ENCODE data around the gene GBP7.
A peak's percentile ranks its signal among the peaks of the same experiment; 100 is the strongest.

The GBP7 gene

GRCh38 chr1:89201106-89201794, 25.4 kb upstream of the GBP7 start:
- H3K4me3 ChIP-seq (ENCODE audit: insufficient read depth in 1 of 2, low read depth in 1 of 2, low read length in 2 of 2): no peak overlapping the region
- H2BK5ac ChIP-seq (ENCODE audit: low read depth, low read length, poor library complexity, severe bottlenecking): no peak overlapping the region
- no peak overlapping the region for H3K9ac ChIP-seq (ENCODE audit: low read length)
- no peak overlapping the region for H2BK15ac ChIP-seq (ENCODE audit: low read depth, poor library complexity, severe bottlenecking)
- no peak for DNase-seq
- H3K36me3 ChIP-seq (ENCODE audit: control insufficient read depth in 1 of 2, insufficient read depth in 2 of 2, low read depth in 1 of 2, low read length in 2 of 2): no peaks in the 10 kb centered on the region
- H4K8ac ChIP-seq (ENCODE audit: low read length): no peak overlapping the region
- H3K23ac ChIP-seq (ENCODE audit: low read length in 2 of 2): no peak overlapping the region
- H3K4me1 ChIP-seq (ENCODE audit: control insufficient read depth, insufficient read depth, low read depth, low read length): no peaks in the 10 kb centered on the region
- no peak overlapping the region for H3K18ac ChIP-seq (ENCODE audit: low read depth in 1 of 2, low read length in 2 of 2)
- H2AFZ ChIP-seq (ENCODE audit: low read depth, low read length): no peak overlapping the region
- no peak overlapping the region for H2BK12ac ChIP-seq (ENCODE audit: low read length in 2 of 2)
- WGBS: 80% methylated on average over 1 of the region's 4 CpGs
- H3K9me3 ChIP-seq (ENCODE audit: control insufficient read depth, low read length): peaks cover 7% of the 10 kb centered on the region
- H3K79me1 ChIP-seq (replicated peaks; ENCODE audit: low read length, poor library complexity, severe bottlenecking): no peaks in the 10 kb centered on the region
- no peak overlapping the region for H3K27ac ChIP-seq (ENCODE audit: low read length, poor library complexity, severe bottlenecking)
- H3K27me3 ChIP-seq (ENCODE audit: control insufficient read depth in 1 of 2, insufficient read depth in 1 of 2, low read length in 2 of 2): no peaks in the 10 kb centered on the region
- H3K4me2 ChIP-seq (ENCODE audit: low read length, poor library complexity, severe bottlenecking): no peak overlapping the region
- no peak overlapping the region for H3K14ac ChIP-seq (ENCODE audit: low read length in 2 of 2)
- no peak overlapping the region for H3K4ac ChIP-seq (ENCODE audit: low read depth in 1 of 2, low read length in 2 of 2)
- no peak overlapping the region for H2BK120ac ChIP-seq (ENCODE audit: low read depth, low read length)
- H2AK5ac ChIP-seq (ENCODE audit: low read length, severe bottlenecking): no peak overlapping the region
- no peak overlapping the region for H4K91ac ChIP-seq (ENCODE audit: low read length)

- H2BK120ac ChIP-seq (ENCODE audit: low read depth, low read length): no peak overlapping the region
- no peak overlapping the region for H2BK12ac ChIP-seq (ENCODE audit: low read length in 2 of 2)
- H4K91ac ChIP-seq (ENCODE audit: low read length): no peak overlapping the region
- no peak overlapping the region for H3K23ac ChIP-seq (ENCODE audit: low read length in 2 of 2)
- H3K36me3 ChIP-seq (ENCODE audit: control insufficient read depth in 1 of 2, insufficient read depth in 2 of 2, low read depth in 1 of 2, low read length in 2 of 2): no peaks in the 10 kb centered on the region
- H3K4me2 ChIP-seq (ENCODE audit: low read length, poor library complexity, severe bottlenecking): no peak overlapping the region
- H2AFZ ChIP-seq (ENCODE audit: low read depth, low read length): no peak overlapping the region
- no peak overlapping the region for H2AK5ac ChIP-seq (ENCODE audit: low read length, severe bottlenecking)
- no peak overlapping the region for H2BK15ac ChIP-seq (ENCODE audit: low read depth, poor library complexity, severe bottlenecking)
- H3K79me1 ChIP-seq (replicated peaks; ENCODE audit: low read length, poor library complexity, severe bottlenecking): no peaks in the 10 kb centered on the region
- DNase-seq: no peak
- no peak overlapping the region for H2BK5ac ChIP-seq (ENCODE audit: low read depth, low read length, poor library complexity, severe bottlenecking)
- 29% methylated on average over 2 of the region's 2 CpGs for WGBS
- H3K27ac ChIP-seq (ENCODE audit: low read length, poor library complexity, severe bottlenecking): no peak overlapping the region
- no peaks in the 10 kb centered on the region for H3K27me3 ChIP-seq (ENCODE audit: control insufficient read depth in 1 of 2, insufficient read depth in 1 of 2, low read length in 2 of 2)
- no peak overlapping the region for H4K8ac ChIP-seq (ENCODE audit: low read length)
- no peak overlapping the region for H3K9ac ChIP-seq (ENCODE audit: low read length)
- no peaks in the 10 kb centered on the region for H3K4me1 ChIP-seq (ENCODE audit: control insufficient read depth, insufficient read depth, low read depth, low read length)
- H3K4ac ChIP-seq (ENCODE audit: low read depth in 1 of 2, low read length in 2 of 2): no peak overlapping the region
- no peak overlapping the region for H3K18ac ChIP-seq (ENCODE audit: low read depth in 1 of 2, low read length in 2 of 2)
- H3K9me3 ChIP-seq (ENCODE audit: control insufficient read depth, low read length): peaks cover 7% of the 10 kb centered on the region
- H3K14ac ChIP-seq (ENCODE audit: low read length in 2 of 2): no peak overlapping the region
- H3K4me3 ChIP-seq (ENCODE audit: insufficient read depth in 1 of 2, low read depth in 1 of 2, low read length in 2 of 2): no peak overlapping the region
These were observed 24.9 kb upstream of the GBP7 start for GRCh38 chr1:89200663-89201062.

- Histone ChIP-seq H3K18ac (ENCODE audit: low read depth in 1 of 2, low read length in 2 of 2) (no peak overlapping the region), H2AFZ (ENCODE audit: low read depth, low read length) (no peak overlapping the region), H2AK5ac (ENCODE audit: low read length, severe bottlenecking) (no peak overlapping the region), H3K79me1 (replicated peaks; ENCODE audit: low read length, poor library complexity, severe bottlenecking) (no peaks in the 10 kb centered on the region), H3K4ac (ENCODE audit: low read depth in 1 of 2, low read length in 2 of 2) (no peak overlapping the region), H3K27ac (ENCODE audit: low read length, poor library complexity, severe bottlenecking) (no peak overlapping the region), H3K14ac (ENCODE audit: low read length in 2 of 2) (no peak overlapping the region), H3K27me3 (ENCODE audit: control insufficient read depth in 1 of 2, insufficient read depth in 1 of 2, low read length in 2 of 2) (no peaks in the 10 kb centered on the region), H2BK15ac (ENCODE audit: low read depth, poor library complexity, severe bottlenecking) (no peak overlapping the region), H3K4me2 (ENCODE audit: low read length, poor library complexity, severe bottlenecking) (no peak overlapping the region), H2BK120ac (ENCODE audit: low read depth, low read length) (no peak overlapping the region), H2BK12ac (ENCODE audit: low read length in 2 of 2) (no peak overlapping the region), H3K36me3 (ENCODE audit: control insufficient read depth in 1 of 2, insufficient read depth in 2 of 2, low read depth in 1 of 2, low read length in 2 of 2) (no peaks in the 10 kb centered on the region), H3K4me1 (ENCODE audit: control insufficient read depth, insufficient read depth, low read depth, low read length) (no peaks in the 10 kb centered on the region), H3K23ac (ENCODE audit: low read length in 2 of 2) (no peak overlapping the region), H4K8ac (ENCODE audit: low read length) (no peak overlapping the region), H3K9me3 (ENCODE audit: control insufficient read depth, low read length) (no peaks in the 10 kb centered on the region), H3K9ac (ENCODE audit: low read length) (no peak overlapping the region), H2BK5ac (ENCODE audit: low read depth, low read length, poor library complexity, severe bottlenecking) (no peak overlapping the region), H3K4me3 (ENCODE audit: insufficient read depth in 1 of 2, low read depth in 1 of 2, low read length in 2 of 2) (no peak overlapping the region), H4K91ac (ENCODE audit: low read length) (no peak overlapping the region)
- no peak for DNase-seq
- no CpG with 5 or more reads among the region's 1 CpG for WGBS
These were observed 23.8 kb upstream of the GBP7 start for GRCh38 chr1:89199525-89200031.

- Histone ChIP-seq H3K23ac (ENCODE audit: low read length in 2 of 2) (no peak within 1 kb of the TSS), H3K36me3 (ENCODE audit: control insufficient read depth in 1 of 2, insufficient read depth in 2 of 2, low read depth in 1 of 2, low read length in 2 of 2) (no peaks in the 10 kb centered on the region), H3K4me2 (ENCODE audit: low read length, poor library complexity, severe bottlenecking) (no peak within 1 kb of the TSS), H2BK120ac (ENCODE audit: low read depth, low read length) (no peak within 1 kb of the TSS), H3K4me1 (ENCODE audit: control insufficient read depth, insufficient read depth, low read depth, low read length) (no peaks in the 10 kb centered on the region), H3K9me3 (ENCODE audit: control insufficient read depth, low read length) (no peaks in the 10 kb centered on the region), H2AFZ (ENCODE audit: low read depth, low read length) (no peak within 1 kb of the TSS), H3K9ac (ENCODE audit: low read length) (peak within 1 kb of the TSS; percentile 39), H3K18ac (ENCODE audit: low read depth in 1 of 2, low read length in 2 of 2) (peak within 1 kb of the TSS in 1 of 2 experiments; percentile 22), H3K27ac (ENCODE audit: low read length, poor library complexity, severe bottlenecking) (no peak within 1 kb of the TSS), H3K4ac (ENCODE audit: low read depth in 1 of 2, low read length in 2 of 2) (no peak within 1 kb of the TSS), H3K27me3 (ENCODE audit: control insufficient read depth in 1 of 2, insufficient read depth in 1 of 2, low read length in 2 of 2) (no peaks in the 10 kb centered on the region), H4K91ac (ENCODE audit: low read length) (no peak within 1 kb of the TSS), H2BK15ac (ENCODE audit: low read depth, poor library complexity, severe bottlenecking) (no peak within 1 kb of the TSS), H4K8ac (ENCODE audit: low read length) (peak within 1 kb of the TSS; percentile 7), H3K14ac (ENCODE audit: low read length in 2 of 2) (no peak within 1 kb of the TSS), H3K79me1 (replicated peaks; ENCODE audit: low read length, poor library complexity, severe bottlenecking) (no peaks in the 10 kb centered on the region), H3K4me3 (ENCODE audit: insufficient read depth in 1 of 2, low read depth in 1 of 2, low read length in 2 of 2) (peak within 1 kb of the TSS in 1 of 2 experiments; percentile 73), H2BK5ac (ENCODE audit: low read depth, low read length, poor library complexity, severe bottlenecking) (no peak within 1 kb of the TSS), H2BK12ac (ENCODE audit: low read length in 2 of 2) (no peak within 1 kb of the TSS), H2AK5ac (ENCODE audit: low read length, severe bottlenecking) (no peak within 1 kb of the TSS)
- DNase-seq: peak; percentile 56
- 69% methylated on average over 21 of the region's 21 CpGs for WGBS
These were observed 22.8 kb upstream of the GBP7 start, which contains the start of gene GBP4 for GRCh38 chr1:89198491-89199072. Gene GBP4, minus strand, starts transcription at chr1:89198942. Its CDS starts 108 bp downstream, at chr1:89198834.
